Measurements from ENCODE around the gene NAV2. TPM values are rescaled to one million over a fixed set of nuclear protein-coding genes. Genes with fewer than 3 reads are reported as not detected.

The NAV2 gene
- total RNA-seq, 1 experiment from 2014 or later = 2.1 TPM

DNA sequence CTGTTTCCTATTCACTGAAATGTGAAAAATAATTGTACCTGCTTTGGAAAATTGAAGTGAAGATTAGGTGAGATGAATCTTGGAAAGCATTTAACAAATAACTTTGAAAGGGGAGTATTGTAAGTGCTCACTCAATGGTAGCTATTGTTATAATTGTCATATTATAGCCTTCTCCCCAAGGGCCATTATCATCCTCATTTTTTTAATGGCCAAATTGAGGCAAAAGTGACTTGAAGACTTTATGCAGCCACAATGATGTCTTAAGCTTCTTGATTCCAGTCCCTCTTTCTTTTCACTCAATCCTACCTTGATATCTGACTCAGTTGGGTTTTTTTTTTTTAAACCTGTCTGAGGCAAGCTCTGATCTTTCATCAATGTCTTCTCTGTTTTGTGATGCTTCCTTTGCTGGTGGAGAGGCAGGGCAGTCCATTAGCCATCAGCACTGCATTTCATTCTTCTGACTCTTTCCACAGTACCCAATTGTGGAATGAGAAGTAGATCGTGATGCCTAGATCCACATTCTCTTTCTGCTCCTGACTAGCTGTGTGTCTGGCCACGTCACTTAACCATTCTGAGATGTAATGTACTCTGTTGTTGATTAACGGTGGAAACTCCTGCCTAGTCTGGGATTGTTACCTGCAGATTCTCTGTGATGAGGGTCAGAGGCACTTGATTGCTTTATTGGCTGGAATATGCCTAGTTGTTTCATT, 346.3 kb downstream of the NAV2 start:
- H3K4me2 ChIP-seq (ENCODE audit: low read length) = no peak overlapping the region
- H3K4me1 ChIP-seq (ENCODE audit: control insufficient read depth in 1 of 2, insufficient read depth in 2 of 2, low read length in 2 of 2) = no peaks in the 10 kb centered on the region
- POLR2A ChIA-PET = no interaction called here
- no peaks in the 10 kb centered on the region for H3K27me3 ChIP-seq (ENCODE audit: insufficient read depth, low read length)
- no peaks in the 10 kb centered on the region for H3K36me3 ChIP-seq (ENCODE audit: control insufficient read depth in 1 of 2, insufficient read depth in 2 of 2, low read length in 2 of 2)
- RAD21 ChIA-PET (ENCODE audit: low non-redundant PET in 1 of 2, low total read pairs in 2 of 2, uncharacterized antibody in 2 of 2, unreplicated experiment in 2 of 2) = no interaction called here
- DNase-seq (ENCODE audit: low read depth, low spot score) (no peak), ATAC-seq (no peak)
- no peak overlapping the region for H3K27ac ChIP-seq (ENCODE audit: low read depth, low read length)
- no peak overlapping the region for H3K4me3 ChIP-seq (replicated peaks in 1 of 2; ENCODE audit: low read depth in 1 of 2, low read length in 2 of 2)
- H3K9me3 ChIP-seq (ENCODE audit: control insufficient read depth in 1 of 2, insufficient read depth in 1 of 2, low read depth in 1 of 2, low read length in 2 of 2) = no peaks in the 10 kb centered on the region
- TF ChIP-seq ELF1 (IDR thresholded peaks at IDR 0.05; ENCODE audit: borderline replicate concordance, low read depth) (no peak), SP1 (IDR thresholded peaks at IDR 0.05; ENCODE audit: low read depth) (no peak), JUND (IDR thresholded peaks at IDR 0.05) (no peak), EZH2phosphoT487 (IDR thresholded peaks at IDR 0.05; ENCODE audit: borderline replicate concordance) (no peak), CBX3 (IDR thresholded peaks at IDR 0.05; ENCODE audit: low read depth) (no peak), SIN3A (IDR thresholded peaks at IDR 0.05; ENCODE audit: low read depth) (no peak), CEBPB (IDR thresholded peaks at IDR 0.05; ENCODE audit: low read depth) (no peak), YY1 (IDR thresholded peaks at IDR 0.05; ENCODE audit: extremely low read depth, insufficient replicate concordance, low read depth, low read length) (no peak), SRF (IDR thresholded peaks at IDR 0.05; ENCODE audit: low read depth) (no peak), ZFX (IDR thresholded peaks at IDR 0.05) (no peak), ZNF274 (IDR thresholded peaks at IDR 0.05; ENCODE audit: low read depth, low read length) (no peak), RAD21 (IDR thresholded peaks at IDR 0.05; ENCODE audit: low read depth) (no peak), EGR1 (IDR thresholded peaks at IDR 0.05; ENCODE audit: low read depth) (no peak), MAX (IDR thresholded peaks at IDR 0.05) (no peak), EZH2 (IDR thresholded peaks at IDR 0.05) (no peak), FOSL1 (IDR thresholded peaks at IDR 0.05; ENCODE audit: low read depth) (no peak)
- TF ChIP-seq, protein P1, sequence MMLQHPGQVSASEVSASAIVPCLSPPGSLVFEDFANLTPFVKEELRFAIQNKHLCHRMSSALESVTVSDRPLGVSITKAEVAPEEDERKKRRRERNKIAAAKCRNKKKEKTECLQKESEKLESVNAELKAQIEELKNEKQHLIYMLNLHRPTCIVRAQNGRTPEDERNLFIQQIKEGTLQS (IDR thresholded peaks at IDR 0.05) = no peak
- no peak overlapping the region for H2AFZ ChIP-seq (ENCODE audit: low read depth, low read length, poor library complexity, severe bottlenecking)
- no peaks in the 10 kb centered on the region for H4K20me1 ChIP-seq (ENCODE audit: insufficient read depth)
- CTCF ChIA-PET = no interaction called here
- no peaks in the 10 kb centered on the region for H3K79me2 ChIP-seq (ENCODE audit: insufficient read depth, low read length)
- intact Hi-C loops (cut with micrococcal nuclease) = no loop called here
- no TSS peak for BruUV-seq (replicated peaks)
- H3K9me2 ChIP-seq (ENCODE audit: insufficient read depth) = no peaks in the 10 kb centered on the region
- H3K9ac ChIP-seq (ENCODE audit: low read length) = no peak overlapping the region

Data from HCT116 (cell line).